Activated naive CD4-positive, alpha-beta T cell treated with anti-CD3 and anti-CD28 coated beads, Interleukin-2, amount 10 ng/mL, durations not matched to agents 7 days and 5 days (primary cell): ENCODE results near the gene ENTR1.
A peak's percentile ranks its signal among the peaks of the same experiment; 100 is the strongest.
"Not testable (repeated sequence)": the region's sequence is repeated elsewhere in the genome, so short reads cannot be mapped to it uniquely, and the experiment has no call there.

Experiments used
- CTCF ChIA-PET: fragments of 350-600 bp; sonication (Branson Sonifier 250); formaldehyde crosslinking; loops from one replicate; lab custom pipeline; 2021; ENCODE audit warnings: antibody characterized with exemption; lab: Charles Lee
- DNase-seq: peaks from one replicate; pipeline ENCODE4 v3.0.0-alpha.2; 2020
- H3K27ac Mint-ChIP-seq: one replicate; pipeline ENCODE4 v1.8.0; 2021; ENCODE audit warnings: mild to moderate bottlenecking, moderate library complexity, mixed read lengths
- H3K27me3 Mint-ChIP-seq: one replicate; pipeline ENCODE4 v1.8.0; 2021; ENCODE audit warnings: mild to moderate bottlenecking, mixed read lengths
- H3K36me3 Mint-ChIP-seq: one replicate; pipeline ENCODE4 v1.8.0; 2021; ENCODE audit warnings: mixed read lengths
- H3K4me1 Mint-ChIP-seq: one replicate; pipeline ENCODE4 v1.8.0; 2021; ENCODE audit warnings: mixed read lengths
- H3K4me3 Mint-ChIP-seq: one replicate; pipeline ENCODE4 v1.8.0; 2021; ENCODE audit warnings: mild to moderate bottlenecking, moderate library complexity, mixed read lengths
- H3K9me3 Mint-ChIP-seq: one replicate; pipeline ENCODE4 v1.8.0; 2021; ENCODE audit warnings: mixed read lengths

Gene ENTR1

GRCh38 chr9:136433043-136433715, 22.8 kb upstream of the ENTR1 start:
- no peaks in the 10 kb centered on the region for H3K9me3 Mint-ChIP-seq
- no peak overlapping the region for H3K4me3 Mint-ChIP-seq
- CTCF ChIA-PET = no interaction called here
- DNase-seq = no peak
- H3K4me1 Mint-ChIP-seq = peaks cover 21% of the 10 kb centered on the region
- H3K36me3 Mint-ChIP-seq = peaks cover 21% of the 10 kb centered on the region
- no peaks in the 10 kb centered on the region for H3K27me3 Mint-ChIP-seq
- no peak overlapping the region for H3K27ac Mint-ChIP-seq

DNA sequence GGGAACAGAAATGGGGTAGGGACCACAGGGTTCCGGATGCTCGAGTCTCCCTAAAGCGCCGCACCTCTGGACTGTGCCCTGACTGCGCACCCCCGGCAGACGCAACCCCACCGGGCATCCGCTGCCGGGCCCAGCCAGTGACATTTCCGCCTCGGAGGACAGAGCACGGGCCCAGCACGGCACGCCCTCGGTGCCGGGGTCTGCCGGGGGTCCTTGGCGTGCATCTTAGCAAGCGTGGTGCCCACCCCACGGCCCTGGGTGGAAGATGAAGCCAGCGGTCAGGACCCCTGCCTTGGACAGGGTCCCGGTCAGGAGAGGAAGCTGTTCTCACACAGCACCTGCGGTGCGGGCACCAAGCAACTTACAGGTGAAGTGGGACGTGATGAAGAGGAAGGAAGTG, 22.2 kb upstream of the ENTR1 start:
- CTCF ChIA-PET = no interaction called here
- Mint-ChIP-seq H3K9me3 (no peaks in the 10 kb centered on the region), H3K36me3 (peaks cover 18% of the 10 kb centered on the region), H3K4me3 (no peak overlapping the region), H3K27ac (no peak overlapping the region), H3K27me3 (no peaks in the 10 kb centered on the region), H3K4me1 (peaks cover 16% of the 10 kb centered on the region)
- no peak for DNase-seq

DNA sequence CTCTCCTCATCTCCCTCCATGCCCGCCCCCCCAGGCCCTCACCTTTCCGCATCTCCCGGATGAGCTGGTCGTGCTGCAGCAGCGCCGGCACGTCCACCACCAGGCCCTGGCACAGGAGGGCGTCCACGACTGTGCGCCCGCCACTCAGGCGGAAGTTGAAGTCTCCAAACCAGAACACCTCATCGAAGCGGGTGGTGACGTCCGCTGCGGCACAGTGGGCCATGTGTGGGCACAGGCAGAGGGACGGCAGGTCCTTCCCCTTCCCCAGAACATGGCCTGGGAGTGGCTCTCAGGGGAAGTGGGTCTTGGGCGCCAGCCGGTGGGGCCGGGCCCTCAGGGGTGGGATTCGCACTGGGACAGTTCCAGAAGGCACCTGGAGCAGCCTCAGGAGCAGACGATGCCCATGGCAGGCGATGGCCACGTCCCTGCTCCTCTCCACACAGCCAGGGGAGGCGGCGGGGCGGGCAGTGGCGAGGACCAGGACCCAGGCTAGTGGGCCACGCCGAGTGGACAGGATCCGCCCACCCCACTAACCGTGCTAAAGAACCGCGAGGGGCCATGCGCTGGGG, 21.5 kb upstream of the ENTR1 start:
- Mint-ChIP-seq H3K27me3 (no peaks in the 10 kb centered on the region), H3K9me3 (no peaks in the 10 kb centered on the region), H3K4me1 (peaks cover 8% of the 10 kb centered on the region), H3K4me3 (no peak overlapping the region), H3K36me3 (peaks cover 17% of the 10 kb centered on the region), H3K27ac (no peak overlapping the region)
- CTCF ChIA-PET = no interaction called here
- DNase-seq = no peak

DNA sequence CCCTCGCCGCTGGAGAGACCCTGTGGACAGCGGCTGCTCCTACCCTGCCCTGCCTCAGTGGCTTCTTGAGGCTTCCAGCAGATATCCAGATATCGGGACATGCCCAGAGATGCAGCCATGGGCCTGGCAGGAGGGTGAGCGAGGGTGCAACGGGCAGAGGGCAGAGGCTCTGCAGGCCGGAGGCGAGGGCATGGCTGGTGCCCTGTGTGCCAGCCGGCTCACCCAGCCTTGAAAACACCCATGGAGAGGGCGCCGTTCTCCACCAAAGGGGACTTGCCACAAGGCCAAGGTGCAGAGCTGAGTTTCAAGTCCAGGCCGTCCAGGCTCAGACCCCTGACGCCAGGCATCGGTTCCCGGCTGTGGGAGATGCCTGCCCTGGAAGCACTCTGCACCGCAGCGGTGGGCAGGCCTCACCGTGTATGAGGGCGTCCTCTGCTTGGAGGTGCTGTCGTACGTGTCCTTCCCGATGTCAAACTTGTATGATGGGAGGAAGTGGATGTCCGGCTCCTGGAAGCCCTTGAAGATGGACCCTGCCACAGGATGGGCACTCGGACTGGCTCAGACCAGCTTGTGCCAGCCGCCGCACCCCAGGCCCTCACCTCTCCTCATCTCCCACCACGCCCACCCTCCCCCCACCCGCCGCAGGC, 20.3 kb upstream of the ENTR1 start:
- CTCF ChIA-PET = no interaction called here
- no peak overlapping the region for H3K4me3 Mint-ChIP-seq
- no peak overlapping the region for H3K27ac Mint-ChIP-seq
- no peaks in the 10 kb centered on the region for H3K9me3 Mint-ChIP-seq
- no peak for DNase-seq
- H3K4me1 Mint-ChIP-seq = no peaks in the 10 kb centered on the region
- H3K36me3 Mint-ChIP-seq = peaks cover 11% of the 10 kb centered on the region
- no peaks in the 10 kb centered on the region for H3K27me3 Mint-ChIP-seq

DNA sequence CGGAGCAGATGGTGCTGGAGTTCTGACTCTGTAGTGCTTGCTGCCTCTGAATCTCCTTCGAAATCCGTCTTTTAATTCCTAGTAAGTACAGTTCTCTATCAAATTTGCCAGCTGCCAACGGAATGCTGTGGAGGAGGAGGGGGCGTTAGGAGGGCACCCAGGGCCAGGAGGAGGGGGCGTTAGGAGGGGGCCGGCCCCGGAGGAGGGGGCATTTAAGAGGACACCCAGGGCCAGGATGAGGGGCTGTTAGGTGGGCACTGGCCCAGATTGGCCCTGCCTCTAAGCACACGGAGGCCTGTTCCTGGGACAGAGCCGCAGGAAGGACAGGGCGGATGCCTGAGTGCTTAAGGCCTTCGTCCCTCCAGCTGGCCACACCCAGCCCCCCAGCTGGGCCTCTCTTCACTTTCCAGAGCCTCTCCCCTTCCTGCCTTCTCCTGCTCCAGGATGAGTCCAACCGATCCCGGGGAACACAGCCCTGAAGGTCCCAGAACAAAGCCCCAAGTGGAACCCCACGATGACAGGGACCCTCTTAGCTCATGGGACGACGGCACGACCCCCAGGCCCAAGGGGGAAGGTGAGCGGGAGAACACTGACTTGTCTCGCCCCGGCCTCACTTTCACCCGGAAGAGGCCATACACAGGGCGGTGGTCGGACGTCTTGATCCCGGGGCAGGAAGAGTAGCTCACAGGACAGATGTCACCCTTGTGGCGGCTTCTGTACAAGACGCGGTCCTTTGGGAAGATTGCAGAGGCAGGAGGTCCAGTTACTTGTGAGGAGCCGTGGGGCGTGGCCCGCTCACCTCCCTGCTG, 19.5 kb upstream of the ENTR1 start:
- DNase-seq = no peak
- no peaks in the 10 kb centered on the region for H3K9me3 Mint-ChIP-seq
- no peaks in the 10 kb centered on the region for H3K27me3 Mint-ChIP-seq
- no peak overlapping the region for H3K27ac Mint-ChIP-seq
- no peaks in the 10 kb centered on the region for H3K4me1 Mint-ChIP-seq
- H3K4me3 Mint-ChIP-seq = no peak overlapping the region
- CTCF ChIA-PET = no interaction called here
- peaks cover 15% of the 10 kb centered on the region for H3K36me3 Mint-ChIP-seq

- no peak overlapping the region for H3K27ac Mint-ChIP-seq
- peaks cover 19% of the 10 kb centered on the region for H3K36me3 Mint-ChIP-seq
- H3K9me3 Mint-ChIP-seq = no peaks in the 10 kb centered on the region
- CTCF ChIA-PET = no interaction called here
- no peaks in the 10 kb centered on the region for H3K4me1 Mint-ChIP-seq
- no peaks in the 10 kb centered on the region for H3K27me3 Mint-ChIP-seq
- H3K4me3 Mint-ChIP-seq = no peak overlapping the region
- DNase-seq = no peak
These were observed 18.7 kb upstream of the ENTR1 start for GRCh38 chr9:136429075-136429628.

- CTCF ChIA-PET = no interaction called here
- Mint-ChIP-seq H3K9me3 (no peaks in the 10 kb centered on the region), H3K27me3 (no peaks in the 10 kb centered on the region)
These were observed 16.4 kb upstream of the ENTR1 start for GRCh38 chr9:136426787-136427186.

DNA sequence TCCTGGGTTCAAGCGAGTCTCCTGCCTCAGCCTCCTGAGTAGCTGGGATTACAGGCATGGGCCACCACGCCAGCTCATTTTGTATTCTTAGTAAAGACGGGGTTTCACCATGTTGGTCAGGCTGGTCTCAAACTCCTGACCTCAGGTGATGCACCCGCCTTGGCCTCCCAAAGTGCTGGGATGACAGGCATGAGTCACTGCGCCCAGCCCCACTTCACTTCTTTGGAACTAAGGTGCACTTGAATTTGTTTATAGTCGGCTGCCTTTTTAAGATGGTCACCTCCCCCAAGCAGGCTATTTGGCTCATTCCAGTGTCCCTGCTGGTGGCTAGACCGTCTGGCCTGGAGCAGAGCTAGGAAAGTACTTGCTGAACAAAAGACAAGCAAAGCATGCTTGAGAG, 15.0 kb upstream of the ENTR1 start:
- CTCF ChIA-PET = interaction anchor here (0.6 to 1.3 kb wide), 3 partner anchors 13 to 25 kb away, joined by 3 read pairs; no protein-coding TSS in a partner anchor
- peaks cover 25% of the 10 kb centered on the region for H3K36me3 Mint-ChIP-seq
- H3K27ac Mint-ChIP-seq = not testable (repeated sequence)

More at GRCh38 chr9:136426787-136427186, 16.4 kb upstream of the ENTR1 start:
- peaks cover 23% of the 10 kb centered on the region for H3K36me3 Mint-ChIP-seq
- H3K27ac Mint-ChIP-seq = no peak overlapping the region
- H3K4me1 Mint-ChIP-seq = no peaks in the 10 kb centered on the region
- DNase-seq = no peak
- H3K4me3 Mint-ChIP-seq = no peak overlapping the region

DNA sequence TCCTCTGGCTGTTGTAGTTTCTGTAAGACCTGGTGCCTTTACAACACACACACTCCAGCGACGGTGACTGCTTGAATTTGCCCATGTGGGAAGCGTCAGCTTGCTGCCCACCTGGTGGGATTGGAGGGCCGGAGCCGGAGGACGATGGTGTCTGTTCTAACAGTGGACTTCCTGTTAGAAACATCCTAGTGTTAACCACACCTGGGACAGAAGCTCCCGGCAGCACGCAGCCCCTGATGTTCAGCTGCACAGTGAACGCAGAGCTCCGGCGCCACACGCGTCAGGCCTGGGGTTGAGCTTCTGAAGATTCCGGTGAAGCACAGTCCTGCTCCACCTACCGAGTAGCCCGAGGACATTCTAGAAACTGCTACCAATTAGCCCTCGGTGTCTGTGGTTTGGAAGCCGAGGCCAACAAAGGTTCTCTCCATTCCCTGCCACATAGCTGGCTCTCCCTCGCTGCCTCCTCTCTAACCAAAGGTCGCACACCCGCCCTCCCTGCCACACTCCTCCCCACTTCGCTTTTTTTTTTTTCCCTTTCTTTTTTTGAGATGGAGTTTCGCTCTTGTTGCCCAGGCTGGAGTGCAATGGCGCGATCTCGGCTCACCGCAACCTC, 14.4 kb upstream of the ENTR1 start:
- peak overlapping the region; percentile 67 for H3K27ac Mint-ChIP-seq
- H3K9me3 Mint-ChIP-seq = no peaks in the 10 kb centered on the region
- no peak overlapping the region for H3K4me3 Mint-ChIP-seq
- peaks cover 22% of the 10 kb centered on the region for H3K36me3 Mint-ChIP-seq
- DNase-seq = no peak
- CTCF ChIA-PET = interaction anchor here (0.6 to 1.3 kb wide), 4 partner anchors 12 to 26 kb away, joined by 3 read pairs; no protein-coding TSS in a partner anchor
- H3K27me3 Mint-ChIP-seq = no peaks in the 10 kb centered on the region
- no peaks in the 10 kb centered on the region for H3K4me1 Mint-ChIP-seq

More for the DNA sequence above, 15.0 kb upstream of the ENTR1 start:
- H3K4me3 Mint-ChIP-seq, DNase-seq, H3K9me3 Mint-ChIP-seq, H3K4me1 Mint-ChIP-seq, H3K27me3 Mint-ChIP-seq: not testable (repeated sequence)

DNA sequence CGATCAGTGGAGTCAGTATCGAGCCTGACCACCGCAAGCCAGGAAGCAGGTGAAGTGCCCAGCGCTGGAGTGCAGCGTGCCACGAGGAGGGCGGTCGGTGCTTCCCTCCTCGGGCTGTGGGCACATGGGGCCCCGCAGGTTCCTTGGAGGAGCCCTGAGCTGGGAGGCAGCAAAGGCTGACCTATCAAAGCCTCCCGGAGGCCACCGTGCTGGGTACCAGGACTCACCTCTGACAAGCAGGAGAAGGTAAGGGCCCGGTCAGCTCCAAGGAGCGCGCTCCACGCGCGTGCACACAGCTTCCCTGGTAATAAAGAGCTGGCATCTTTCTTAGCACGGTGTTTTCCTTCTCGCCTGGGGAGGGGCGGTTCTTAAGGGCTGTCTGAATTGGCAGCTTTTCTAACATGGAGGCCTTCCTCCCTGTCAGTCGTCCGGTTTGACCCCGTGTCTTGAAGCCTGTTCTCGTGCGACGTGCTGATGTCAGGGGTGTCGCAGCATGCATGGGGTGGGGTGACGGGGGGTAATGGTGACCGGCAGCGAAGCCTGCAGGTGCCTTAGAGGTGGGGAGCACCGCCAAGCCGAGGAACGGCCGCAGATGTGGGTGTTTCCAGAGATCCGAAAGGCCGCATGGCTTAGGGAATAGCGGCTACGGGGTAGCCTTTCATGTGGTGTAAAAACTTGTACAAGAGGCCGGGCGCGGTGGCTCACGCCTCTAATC, 13.2 kb upstream of the ENTR1 start:
- CTCF ChIA-PET = interaction anchor here (1.0 kb wide), 1 partner anchor 17 kb away, joined by 3 read pairs; no protein-coding TSS in a partner anchor

DNA sequence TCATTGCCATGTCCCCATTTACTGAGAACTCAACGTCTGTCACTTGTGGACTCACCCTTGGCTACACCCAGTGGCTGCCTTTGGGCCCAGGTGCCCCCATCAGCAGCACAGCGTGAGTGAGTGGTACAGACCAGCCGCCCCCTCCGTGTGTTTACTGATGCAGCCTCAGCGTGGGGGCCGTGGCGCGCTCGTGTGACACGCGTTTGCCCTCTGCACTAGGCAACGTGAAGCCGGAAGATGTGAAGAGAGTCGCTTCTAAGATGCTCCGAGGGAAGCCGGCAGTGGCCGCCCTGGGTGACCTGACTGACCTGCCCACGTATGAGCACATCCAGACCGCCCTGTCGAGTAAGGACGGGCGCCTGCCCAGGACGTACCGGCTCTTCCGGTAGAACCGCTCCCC, 12.5 kb upstream of the ENTR1 start:
- peaks cover 25% of the 10 kb centered on the region for H3K36me3 Mint-ChIP-seq
- DNase-seq = no peak
- H3K27ac Mint-ChIP-seq = no peak overlapping the region
- H3K4me3 Mint-ChIP-seq = no peak overlapping the region
- H3K27me3 Mint-ChIP-seq = no peaks in the 10 kb centered on the region
- H3K4me1 Mint-ChIP-seq = no peaks in the 10 kb centered on the region
- no peaks in the 10 kb centered on the region for H3K9me3 Mint-ChIP-seq
- CTCF ChIA-PET = no interaction called here

More for the DNA sequence above, 13.2 kb upstream of the ENTR1 start:
- no peaks in the 10 kb centered on the region for H3K4me1 Mint-ChIP-seq
- H3K27ac Mint-ChIP-seq = no peak overlapping the region
- no peak for DNase-seq
- H3K27me3 Mint-ChIP-seq = no peaks in the 10 kb centered on the region
- no peaks in the 10 kb centered on the region for H3K9me3 Mint-ChIP-seq
- H3K4me3 Mint-ChIP-seq = no peak overlapping the region
- H3K36me3 Mint-ChIP-seq = peaks cover 23% of the 10 kb centered on the region

GRCh38 chr9:136421791-136422190, 11.4 kb upstream of the ENTR1 start:
- no peak for DNase-seq
- Mint-ChIP-seq H3K36me3 (peaks cover 29% of the 10 kb centered on the region), H3K4me3 (no peak overlapping the region), H3K27me3 (no peaks in the 10 kb centered on the region), H3K4me1 (no peaks in the 10 kb centered on the region), H3K27ac (no peak overlapping the region), H3K9me3 (no peaks in the 10 kb centered on the region)
- CTCF ChIA-PET = no interaction called here

DNA sequence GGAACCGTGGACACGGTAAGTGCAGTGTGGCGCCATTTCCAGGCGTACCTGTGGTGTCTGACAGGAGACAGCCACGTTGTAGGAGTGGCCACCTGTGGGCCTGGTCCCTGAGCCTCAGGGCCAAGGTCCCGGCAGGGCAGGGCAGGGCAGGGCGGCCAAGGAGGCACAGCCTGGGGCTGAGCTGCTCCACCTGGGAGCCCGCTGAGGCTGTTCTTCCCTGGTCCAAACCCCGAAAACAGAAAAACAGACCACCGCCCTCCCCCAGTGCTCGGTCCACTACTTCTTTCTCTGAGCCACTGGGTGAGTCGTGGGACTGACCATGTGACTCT, 8.6 kb upstream of the ENTR1 start:
- H3K9me3 Mint-ChIP-seq = no peaks in the 10 kb centered on the region
- no peaks in the 10 kb centered on the region for H3K4me1 Mint-ChIP-seq
- no peak overlapping the region for H3K27ac Mint-ChIP-seq
- no peak for DNase-seq
- H3K4me3 Mint-ChIP-seq = no peak overlapping the region
- H3K36me3 Mint-ChIP-seq = peaks cover 30% of the 10 kb centered on the region
- CTCF ChIA-PET = no interaction called here
- H3K27me3 Mint-ChIP-seq = no peaks in the 10 kb centered on the region
